Inflammatory macrophage (primary cell): ENCODE data around the gene FRMD5.
"Not testable (repeated sequence)": the region's sequence is repeated elsewhere in the genome, so short reads cannot be mapped to it uniquely, and the experiment has no call there.

Experiments
- DNase-seq, 2 donors: peaks; one replicate each; pipeline ENCODE4 v3.0.0-alpha.2; 2020 to 2022

The FRMD5 gene

DNA sequence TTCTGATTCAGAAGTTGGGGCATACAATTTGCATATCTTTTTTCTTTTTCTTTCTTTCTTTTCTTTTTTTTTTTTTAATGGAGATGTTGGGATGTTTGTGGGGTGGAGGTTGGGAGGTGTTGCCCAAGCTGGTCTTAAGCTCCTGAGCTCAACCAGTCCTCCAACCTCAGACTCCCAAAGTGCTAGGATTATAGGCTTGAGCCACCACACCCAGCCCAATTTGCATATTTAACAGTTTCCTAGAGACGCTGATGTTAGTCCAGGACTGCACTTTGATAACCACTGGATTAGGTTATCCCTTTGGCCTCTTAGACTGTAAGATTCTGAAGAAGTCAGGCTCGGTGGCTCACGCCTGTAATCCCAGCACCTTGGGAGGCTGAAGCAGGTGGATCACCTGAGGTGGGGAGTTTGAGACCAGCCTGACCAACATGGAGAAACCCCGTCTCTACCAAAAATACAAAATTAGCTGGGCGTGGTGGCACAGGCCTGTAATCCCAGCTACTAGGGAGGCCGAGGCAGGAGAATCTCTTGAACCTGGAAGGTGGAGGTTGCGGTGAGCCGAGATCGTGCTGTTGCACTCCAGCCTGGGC is 365.0 kb downstream of the FRMD5 start:
- DNase-seq, result not testable (repeated sequence)

DNA sequence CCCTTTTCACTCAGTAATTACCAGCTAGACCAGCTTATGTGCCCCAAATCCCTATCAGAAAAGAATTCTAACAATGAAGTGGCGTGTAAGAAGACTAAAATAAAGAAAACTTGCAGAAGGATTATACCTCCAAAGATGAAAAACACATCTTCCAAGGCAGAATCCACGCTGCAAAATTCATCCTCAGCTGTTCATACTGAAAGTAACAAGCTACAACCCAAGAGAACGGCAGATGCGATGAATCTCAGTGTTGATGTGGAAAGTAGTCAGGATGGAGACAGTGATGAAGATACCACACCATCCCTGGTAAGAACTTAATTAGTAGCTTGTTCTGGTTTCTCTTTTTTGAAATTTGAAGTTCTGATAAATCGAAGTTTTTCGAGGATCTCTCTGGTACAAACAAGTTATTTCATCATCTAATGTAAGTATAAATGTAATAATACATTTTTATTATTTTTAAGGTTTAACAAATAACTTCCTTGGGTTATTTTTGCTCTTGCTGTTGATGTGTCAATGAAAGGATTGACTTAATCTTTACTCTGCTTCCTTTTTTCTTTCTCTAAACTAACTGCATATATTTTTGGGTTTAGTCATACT is 366.9 kb downstream of the FRMD5 start:
- DNase-seq, result no peak

DNA sequence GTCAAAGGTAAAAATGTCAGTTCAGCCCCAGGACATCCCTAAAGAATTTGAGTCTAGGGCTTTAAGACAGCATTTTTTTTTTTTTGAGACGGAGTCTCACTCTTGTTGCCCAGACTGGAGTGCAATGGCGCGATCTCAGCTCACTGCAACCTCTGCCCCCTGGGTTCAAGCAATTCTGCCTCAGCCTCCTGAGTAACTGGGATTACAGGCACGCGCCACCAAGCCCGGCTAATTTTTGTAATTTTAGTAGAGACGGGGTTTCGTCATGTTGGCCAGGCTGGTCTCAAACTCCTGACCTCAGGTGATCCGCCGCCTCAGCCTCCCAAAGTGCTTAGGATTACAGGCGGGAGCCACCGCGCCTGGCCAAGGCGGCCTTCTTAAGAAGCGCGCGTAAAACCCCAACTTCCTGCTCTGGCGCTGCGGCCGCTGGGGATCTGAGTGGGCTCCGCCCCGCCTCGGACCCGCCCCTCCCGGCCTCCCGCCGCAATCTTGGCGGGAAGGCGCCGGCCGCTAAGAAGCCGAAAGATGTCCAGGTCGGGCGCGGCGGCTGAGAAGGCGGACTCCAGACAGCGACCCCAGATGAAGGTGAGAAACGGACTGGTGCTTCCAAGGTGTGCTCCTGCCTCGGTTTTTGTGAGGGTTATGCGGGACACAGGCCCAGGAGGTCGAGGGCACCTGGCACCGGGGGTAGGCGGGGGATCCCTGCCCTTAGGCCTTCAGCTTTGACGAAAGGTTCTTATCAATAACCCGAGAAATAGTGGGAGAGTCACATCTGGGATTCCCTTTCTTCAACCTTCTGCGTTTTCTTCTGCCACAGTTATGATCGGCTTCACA is 368.3 kb downstream of the FRMD5 start, which contains the start of gene WDR76:
TSS of gene WDR76 (plus strand) at position 495 of the 834 bp plus-strand sequence. CDS start at position 526, 31 bp downstream.
- DNase-seq, result peak; percentile 79 to 87

DNA sequence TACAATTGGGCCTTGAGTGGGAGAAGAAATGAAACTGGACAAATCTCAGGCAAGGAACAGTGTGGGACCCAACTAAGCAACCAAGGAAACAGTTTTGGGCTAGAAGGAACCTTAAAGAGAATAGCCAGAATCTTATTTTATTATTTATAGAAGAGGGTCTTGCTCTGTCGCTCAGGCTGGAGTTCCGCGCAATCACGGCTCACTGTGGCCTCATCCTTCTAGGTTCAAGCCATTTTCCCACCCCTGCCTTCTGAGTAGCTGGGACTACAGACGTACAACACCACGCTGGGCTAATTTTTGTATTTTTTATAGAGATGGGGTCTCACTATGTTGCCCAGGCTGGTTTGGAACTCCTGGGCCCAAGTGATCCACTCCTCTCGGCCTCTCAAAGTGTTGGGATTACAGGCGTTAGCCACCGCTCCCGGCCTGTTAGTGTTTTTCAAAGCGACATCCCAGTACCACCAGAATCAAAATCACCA is 369.0 kb downstream of the FRMD5 start:
- DNase-seq, result no peak

DNA sequence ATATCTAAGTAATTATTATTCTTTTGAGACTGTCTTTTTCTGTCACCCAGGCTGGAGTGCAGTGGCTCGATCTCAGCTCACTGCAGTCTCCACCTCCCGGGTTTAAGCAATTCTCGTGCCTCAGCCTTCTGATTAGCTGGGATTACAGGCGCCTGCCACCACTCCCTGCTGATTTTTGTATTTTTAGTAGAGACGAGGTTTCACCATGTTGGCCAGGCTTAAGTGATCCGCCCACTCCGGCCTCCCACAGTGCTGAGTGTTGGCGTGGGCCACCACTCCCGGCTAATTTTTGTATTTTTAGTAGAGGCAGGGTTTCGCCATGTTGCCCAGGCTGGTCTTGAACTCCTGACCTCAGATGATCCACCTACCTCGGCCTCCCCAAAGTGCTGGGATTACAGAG is 369.8 kb downstream of the FRMD5 start:
- DNase-seq, result peak in 1 of 2 donors; percentile 4

DNA sequence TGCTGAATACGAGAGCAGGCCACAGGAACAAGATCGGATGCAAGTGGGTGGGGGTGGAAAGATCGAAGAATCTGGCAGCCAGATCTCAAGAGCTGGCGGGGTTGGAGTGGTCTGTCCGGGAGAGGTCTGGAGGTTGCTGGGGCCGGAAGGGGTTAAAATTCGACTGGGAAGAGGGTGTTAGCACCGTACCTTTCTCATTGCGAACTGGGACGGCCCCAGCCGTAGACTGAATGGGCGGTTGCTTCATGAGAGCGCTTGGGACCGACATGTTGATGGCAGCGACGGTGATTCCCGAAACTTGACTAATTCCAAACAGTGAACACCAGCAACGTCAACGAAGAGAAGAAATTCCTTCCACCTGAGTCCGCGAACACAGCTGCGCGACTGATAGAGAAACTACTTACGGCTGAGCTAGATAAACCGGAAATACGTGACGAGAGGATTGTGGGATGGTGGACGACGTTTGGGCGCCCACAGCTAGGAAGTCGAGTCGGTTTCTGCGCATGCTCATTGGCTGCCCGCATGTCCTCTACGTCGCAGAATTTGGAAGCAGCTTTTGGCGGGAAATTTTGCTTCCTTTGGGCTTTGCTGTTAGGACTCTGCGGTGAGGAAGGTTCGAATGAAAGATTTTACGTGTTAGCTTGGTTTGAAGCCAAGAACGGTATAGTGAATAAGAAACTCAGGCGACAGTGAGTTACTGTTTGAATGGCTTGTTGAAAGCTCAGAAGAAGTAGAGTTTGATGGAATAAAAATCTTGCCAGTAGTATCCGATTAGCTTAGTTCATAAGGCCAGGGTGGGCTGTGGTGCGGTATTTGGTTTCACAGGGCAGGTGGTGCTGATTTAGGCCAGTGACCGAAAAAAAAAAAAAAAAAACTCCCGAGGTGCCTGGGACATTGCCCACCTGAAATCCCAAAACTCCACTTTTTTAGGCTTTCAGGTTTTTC is 370.5 kb downstream of the FRMD5 start, which contains the start of gene MFAP1:
TSS of gene MFAP1 (minus strand) at position 389 of the 945 bp plus-strand sequence. CDS start at position 268, 121 bp downstream.
- DNase-seq, result peak; percentile 95 to 97

DNA sequence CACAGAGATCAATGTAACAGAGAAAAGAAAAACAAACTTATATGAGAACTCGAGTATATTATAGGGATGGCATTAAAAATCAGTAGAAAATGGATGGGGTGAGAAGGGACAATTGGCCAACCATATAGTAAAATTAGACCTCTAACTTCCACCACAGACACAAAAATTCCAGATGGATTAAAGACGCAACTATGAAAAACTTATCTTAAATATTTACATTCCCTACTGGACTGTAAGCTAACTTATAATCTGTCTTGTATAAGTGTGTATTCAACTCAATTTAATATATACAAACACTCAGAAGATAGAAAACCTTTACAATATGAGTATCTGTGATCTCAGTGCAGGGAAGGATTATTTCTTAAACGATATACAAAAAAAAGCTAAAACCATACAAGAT is 373.6 kb downstream of the FRMD5 start:
- no peak for DNase-seq
